C4-2B (cell line): ENCODE data around the gene GLT1D1.

ENCODE experiments used
- H3K27ac ChIP-seq: fragments of 450-650 bp; 2 replicates; pipeline ENCODE4 v1.5.1; 2017
- ZFX ChIP-seq: fragments of 450-650 bp; IDR thresholded peaks from 2 replicates; pipeline ENCODE4 v1.6.1; 2017
- TF ChIP-seq, protein P1 (sequence below): fragments of 450-650 bp; conservative IDR thresholded peaks from 2 replicates; pipeline ENCODE4 v1.5.1; 2017; ENCODE audit warnings: mild to moderate bottlenecking

GLT1D1 gene

GRCh38 chr12:128879898-128880764 is 26.9 kb downstream of the GLT1D1 start:
- no peak for TF ChIP-seq ZFX
- TF ChIP-seq, protein P1, sequence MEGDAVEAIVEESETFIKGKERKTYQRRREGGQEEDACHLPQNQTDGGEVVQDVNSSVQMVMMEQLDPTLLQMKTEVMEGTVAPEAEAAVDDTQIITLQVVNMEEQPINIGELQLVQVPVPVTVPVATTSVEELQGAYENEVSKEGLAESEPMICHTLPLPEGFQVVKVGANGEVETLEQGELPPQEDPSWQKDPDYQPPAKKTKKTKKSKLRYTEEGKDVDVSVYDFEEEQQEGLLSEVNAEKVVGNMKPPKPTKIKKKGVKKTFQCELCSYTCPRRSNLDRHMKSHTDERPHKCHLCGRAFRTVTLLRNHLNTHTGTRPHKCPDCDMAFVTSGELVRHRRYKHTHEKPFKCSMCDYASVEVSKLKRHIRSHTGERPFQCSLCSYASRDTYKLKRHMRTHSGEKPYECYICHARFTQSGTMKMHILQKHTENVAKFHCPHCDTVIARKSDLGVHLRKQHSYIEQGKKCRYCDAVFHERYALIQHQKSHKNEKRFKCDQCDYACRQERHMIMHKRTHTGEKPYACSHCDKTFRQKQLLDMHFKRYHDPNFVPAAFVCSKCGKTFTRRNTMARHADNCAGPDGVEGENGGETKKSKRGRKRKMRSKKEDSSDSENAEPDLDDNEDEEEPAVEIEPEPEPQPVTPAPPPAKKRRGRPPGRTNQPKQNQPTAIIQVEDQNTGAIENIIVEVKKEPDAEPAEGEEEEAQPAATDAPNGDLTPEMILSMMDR, result no peak
- no peak overlapping the region for H3K27ac ChIP-seq

- H3K27ac ChIP-seq, result no peak overlapping the region
- TF ChIP-seq ZFX, result no peak
- TF ChIP-seq, protein P1, result no peak
Observed at GRCh38 chr12:128891856-128892255, 38.6 kb downstream of the GLT1D1 start.

GRCh38 chr12:128903236-128903635 is 50.0 kb downstream of the GLT1D1 start:
- TF ChIP-seq ZFX, result no peak
- TF ChIP-seq, protein P1, result no peak
- H3K27ac ChIP-seq, result no peak overlapping the region

GRCh38 chr12:128905003-128905544 is 51.8 kb downstream of the GLT1D1 start:
- H3K27ac ChIP-seq, result no peak overlapping the region
- TF ChIP-seq ZFX, result no peak
- TF ChIP-seq, protein P1, result no peak

GRCh38 chr12:128906485-128907137 is 53.3 kb downstream of the GLT1D1 start:
- TF ChIP-seq, protein P1, result no peak
- TF ChIP-seq ZFX, result no peak
- H3K27ac ChIP-seq, result no peak overlapping the region

- TF ChIP-seq, protein P1, result no peak
- TF ChIP-seq ZFX, result no peak
- H3K27ac ChIP-seq, result no peak overlapping the region
Observed at GRCh38 chr12:128908254-128908653, 55.0 kb downstream of the GLT1D1 start.

- no peak for TF ChIP-seq ZFX
- TF ChIP-seq, protein P1, result no peak
- no peak overlapping the region for H3K27ac ChIP-seq
Observed at GRCh38 chr12:128909653-128910052, 56.4 kb downstream of the GLT1D1 start.
